HG03342 (cell line): ENCODE results near the gene CDH23.

Source experiments
- ATAC-seq: cut with Tn5 transposase; IDR thresholded peaks from one replicate; pipeline ENCODE4 v1.9.1; 2021; ENCODE audit warnings: mild to moderate bottlenecking, moderate library complexity; ENCODE audit not compliant: unreplicated experiment

Gene CDH23

GRCh38 chr10:71851465-71852095 lies 454.9 kb downstream of the CDH23 start:
- peak; percentile 12 for ATAC-seq

- no peak for ATAC-seq
Observed at GRCh38 chr10:71852355-71852937, 455.7 kb downstream of the CDH23 start.

GRCh38 chr10:71854031-71854430 lies 457.3 kb downstream of the CDH23 start:
- no peak for ATAC-seq

- ATAC-seq, result no peak
Observed at GRCh38 chr10:71856619-71857018, 459.9 kb downstream of the CDH23 start.

GRCh38 chr10:71857934-71858890 lies 461.5 kb downstream of the CDH23 start:
- ATAC-seq, result no peak

GRCh38 chr10:71860243-71861029 lies 463.7 kb downstream of the CDH23 start:
- peak; percentile 68 for ATAC-seq

- no peak for ATAC-seq
Observed at GRCh38 chr10:71863203-71863602, 466.5 kb downstream of the CDH23 start.

GRCh38 chr10:71864911-71865361 lies 468.2 kb downstream of the CDH23 start:
- ATAC-seq, result no peak
